Osteocyte (in vitro differentiated cells): Measurements from ENCODE around the gene MEGF6. TPM values are rescaled to one million over a fixed set of nuclear protein-coding genes. Genes with fewer than 3 reads are reported as not detected.

ENCODE experiments used
- DNase-seq: peaks from one replicate; pipeline ENCODE4 v3.0.0; 2021; ENCODE audit warnings: mixed read lengths; ENCODE audit not compliant: unreplicated experiment; ENCODE audit errors: extremely low spot score
- H3K27ac Mint-ChIP-seq: one replicate; pipeline ENCODE4 v1.8.0; 2021; ENCODE audit warnings: mild to moderate bottlenecking, mixed read lengths; ENCODE audit not compliant: unreplicated experiment
- H3K27me3 Mint-ChIP-seq: one replicate; pipeline ENCODE4 v1.8.0; 2021; ENCODE audit warnings: mixed read lengths; ENCODE audit not compliant: unreplicated experiment
- H3K36me3 Mint-ChIP-seq: one replicate; pipeline ENCODE4 v1.8.0; 2021; ENCODE audit warnings: mixed read lengths; ENCODE audit not compliant: unreplicated experiment
- H3K4me1 Mint-ChIP-seq: one replicate; pipeline ENCODE4 v1.8.0; 2021; ENCODE audit warnings: mixed read lengths; ENCODE audit not compliant: unreplicated experiment
- H3K4me3 Mint-ChIP-seq: one replicate; pipeline ENCODE4 v1.8.0; 2021; ENCODE audit warnings: mild to moderate bottlenecking, moderate library complexity, mixed read lengths; ENCODE audit not compliant: unreplicated experiment
- H3K9me3 Mint-ChIP-seq: one replicate; pipeline ENCODE4 v1.8.0; 2021; ENCODE audit warnings: mixed read lengths; ENCODE audit not compliant: unreplicated experiment
- total RNA-seq: library from RNA; stranded (reverse); gene quantifications from 2 replicates; pipeline ENCODE4 v1.2.1, GENCODE V29; 2021
- TF ChIP-seq, protein P1 (sequence below): fragments of 200-600 bp; sonication (generic); IDR thresholded peaks from 2 replicates; pipeline ENCODE4 v1.5.0; 2021; ENCODE audit warnings: antibody characterized with exemption, mild to moderate bottlenecking, moderate library complexity

Gene MEGF6
- total RNA-seq, 1 donor from 2014 or later, result 255 TPM

DNA sequence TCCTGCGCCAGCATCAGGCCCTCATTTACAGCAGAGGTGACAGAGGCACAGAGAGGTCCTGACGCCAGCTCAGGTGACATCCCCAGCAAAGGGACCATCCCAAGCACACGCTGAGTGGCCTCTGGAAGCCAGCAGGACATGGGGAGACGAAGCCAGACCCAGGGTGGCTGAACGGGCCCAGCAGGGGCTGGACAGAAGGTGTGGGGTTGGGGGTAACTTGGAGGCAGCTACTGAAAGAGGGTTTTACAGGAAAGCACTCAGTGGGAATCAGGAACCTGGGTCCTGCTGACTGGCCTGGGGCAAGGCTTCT lies 158.5 kb downstream of the MEGF6 start:
- Mint-ChIP-seq H3K4me3 (no peak overlapping the region), H3K36me3 (no peaks in the 10 kb centered on the region), H3K27ac (no peak overlapping the region), H3K4me1 (peaks cover 16% of the 10 kb centered on the region), H3K27me3 (peaks cover 15% of the 10 kb centered on the region), H3K9me3 (peaks cover 4% of the 10 kb centered on the region)
- TF ChIP-seq, protein P1, sequence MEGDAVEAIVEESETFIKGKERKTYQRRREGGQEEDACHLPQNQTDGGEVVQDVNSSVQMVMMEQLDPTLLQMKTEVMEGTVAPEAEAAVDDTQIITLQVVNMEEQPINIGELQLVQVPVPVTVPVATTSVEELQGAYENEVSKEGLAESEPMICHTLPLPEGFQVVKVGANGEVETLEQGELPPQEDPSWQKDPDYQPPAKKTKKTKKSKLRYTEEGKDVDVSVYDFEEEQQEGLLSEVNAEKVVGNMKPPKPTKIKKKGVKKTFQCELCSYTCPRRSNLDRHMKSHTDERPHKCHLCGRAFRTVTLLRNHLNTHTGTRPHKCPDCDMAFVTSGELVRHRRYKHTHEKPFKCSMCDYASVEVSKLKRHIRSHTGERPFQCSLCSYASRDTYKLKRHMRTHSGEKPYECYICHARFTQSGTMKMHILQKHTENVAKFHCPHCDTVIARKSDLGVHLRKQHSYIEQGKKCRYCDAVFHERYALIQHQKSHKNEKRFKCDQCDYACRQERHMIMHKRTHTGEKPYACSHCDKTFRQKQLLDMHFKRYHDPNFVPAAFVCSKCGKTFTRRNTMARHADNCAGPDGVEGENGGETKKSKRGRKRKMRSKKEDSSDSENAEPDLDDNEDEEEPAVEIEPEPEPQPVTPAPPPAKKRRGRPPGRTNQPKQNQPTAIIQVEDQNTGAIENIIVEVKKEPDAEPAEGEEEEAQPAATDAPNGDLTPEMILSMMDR, result no peak
- no peak for DNase-seq

DNA sequence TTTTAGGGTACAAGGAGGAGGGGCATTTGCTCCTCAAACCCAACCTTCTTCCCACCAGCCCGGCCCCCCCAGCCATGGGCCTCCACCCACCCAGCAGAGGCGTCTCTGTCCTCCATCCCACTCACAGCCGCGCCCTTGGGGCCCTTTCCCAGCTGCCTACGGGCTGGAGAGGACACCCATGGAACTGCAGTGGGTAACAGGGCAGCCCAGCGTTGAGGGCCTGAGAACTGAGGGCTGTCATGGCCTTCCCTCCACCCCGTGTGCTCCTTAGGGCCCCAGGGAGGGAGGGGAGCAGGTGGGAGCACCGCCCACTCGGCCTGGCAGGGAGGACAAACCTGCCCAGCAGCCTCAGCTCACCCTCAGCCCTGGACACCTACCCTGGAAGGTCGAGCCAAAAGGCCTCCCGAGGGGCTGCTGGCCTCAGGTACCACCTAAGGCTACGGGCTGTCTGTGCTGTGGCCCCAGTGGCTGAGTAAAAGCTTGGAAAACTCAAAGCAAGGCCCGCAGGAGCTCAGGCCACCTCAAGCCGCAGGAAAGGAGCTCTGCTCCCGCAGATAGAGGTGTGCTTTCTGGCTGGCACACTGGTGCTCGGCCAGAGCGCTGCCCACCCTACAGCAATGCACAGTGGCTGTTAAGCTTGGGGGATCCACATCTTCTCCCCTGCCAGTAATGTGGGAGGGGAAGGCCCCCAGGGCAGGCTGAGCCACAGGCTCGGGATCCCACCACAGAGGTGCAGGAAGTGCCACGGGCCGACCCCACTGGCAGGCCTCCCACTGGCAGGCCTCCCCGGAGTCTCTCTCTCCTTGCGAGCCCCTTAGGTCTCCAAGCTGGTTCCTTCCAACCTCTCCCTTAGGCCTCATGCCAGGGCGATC lies 159.1 kb downstream of the MEGF6 start:
- TF ChIP-seq, protein P1, result no peak
- peaks cover 21% of the 10 kb centered on the region for H3K27me3 Mint-ChIP-seq
- DNase-seq, result no peak
- peaks cover 10% of the 10 kb centered on the region for H3K9me3 Mint-ChIP-seq
- H3K27ac Mint-ChIP-seq, result no peak overlapping the region
- H3K4me3 Mint-ChIP-seq, result no peak overlapping the region
- H3K36me3 Mint-ChIP-seq, result no peaks in the 10 kb centered on the region
- peaks cover 10% of the 10 kb centered on the region for H3K4me1 Mint-ChIP-seq

DNA sequence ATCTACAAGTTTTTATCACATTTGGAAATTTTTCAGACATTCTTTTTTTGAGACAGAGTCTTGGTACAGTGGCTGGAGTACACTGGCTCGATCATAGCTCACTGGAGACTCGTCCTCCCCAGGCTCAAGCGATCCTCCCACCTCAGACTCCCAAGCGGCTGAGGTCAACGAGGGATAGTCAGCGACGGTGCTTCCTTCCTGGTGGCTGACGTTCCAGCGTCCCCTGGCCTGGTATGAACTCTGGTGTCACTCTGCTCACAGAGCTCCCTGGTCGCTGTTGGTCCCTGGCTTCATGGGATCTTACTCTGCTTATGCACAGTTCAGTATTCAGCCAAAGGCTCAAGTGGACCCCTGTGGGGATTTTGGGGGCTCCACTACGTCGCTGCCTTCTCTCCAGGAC lies 160.3 kb downstream of the MEGF6 start:
- H3K27ac Mint-ChIP-seq, result no peak overlapping the region
- peaks cover 15% of the 10 kb centered on the region for H3K9me3 Mint-ChIP-seq
- TF ChIP-seq, protein P1, result no peak
- DNase-seq, result no peak
- peaks cover 23% of the 10 kb centered on the region for H3K27me3 Mint-ChIP-seq
- no peak overlapping the region for H3K4me3 Mint-ChIP-seq
- H3K36me3 Mint-ChIP-seq, result peaks cover 3% of the 10 kb centered on the region
- peaks cover 7% of the 10 kb centered on the region for H3K4me1 Mint-ChIP-seq

DNA sequence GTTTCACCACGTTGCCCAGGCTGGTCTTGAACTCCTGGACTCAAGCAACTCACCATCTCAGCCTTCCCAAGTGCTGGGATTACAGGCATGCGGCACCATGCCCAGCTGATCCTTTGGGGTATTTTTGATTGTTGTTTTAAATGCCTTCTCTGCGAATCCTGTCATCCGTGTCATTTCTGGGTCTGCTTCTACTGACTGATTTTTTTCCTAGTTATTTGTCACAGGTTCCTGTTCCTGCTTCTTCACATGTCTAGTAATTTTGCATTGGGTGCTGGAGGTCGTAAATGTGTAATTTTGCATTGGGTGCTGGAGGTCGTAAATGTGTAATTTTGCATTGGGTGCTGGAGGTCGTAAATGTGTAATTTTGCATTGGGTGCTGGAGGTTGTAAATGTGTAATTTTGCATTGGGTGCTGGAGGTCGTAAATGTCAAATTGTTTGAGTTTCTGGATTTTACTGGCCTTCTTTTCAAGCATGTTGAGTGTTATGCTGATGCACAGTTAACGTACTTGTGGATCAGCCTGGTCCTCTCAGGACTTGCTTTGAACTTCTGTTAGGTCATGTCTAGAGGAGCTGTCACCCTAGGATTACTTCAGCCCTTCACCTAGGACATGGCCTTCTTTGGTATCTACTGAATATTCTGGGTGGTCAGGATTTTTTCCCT lies 161.0 kb downstream of the MEGF6 start:
- TF ChIP-seq, protein P1, result no peak
- peaks cover 3% of the 10 kb centered on the region for H3K36me3 Mint-ChIP-seq
- peaks cover 15% of the 10 kb centered on the region for H3K9me3 Mint-ChIP-seq
- peaks cover 23% of the 10 kb centered on the region for H3K27me3 Mint-ChIP-seq
- no peak overlapping the region for H3K27ac Mint-ChIP-seq
- no peak for DNase-seq
- peaks cover 7% of the 10 kb centered on the region for H3K4me1 Mint-ChIP-seq
- H3K4me3 Mint-ChIP-seq, result no peak overlapping the region

DNA sequence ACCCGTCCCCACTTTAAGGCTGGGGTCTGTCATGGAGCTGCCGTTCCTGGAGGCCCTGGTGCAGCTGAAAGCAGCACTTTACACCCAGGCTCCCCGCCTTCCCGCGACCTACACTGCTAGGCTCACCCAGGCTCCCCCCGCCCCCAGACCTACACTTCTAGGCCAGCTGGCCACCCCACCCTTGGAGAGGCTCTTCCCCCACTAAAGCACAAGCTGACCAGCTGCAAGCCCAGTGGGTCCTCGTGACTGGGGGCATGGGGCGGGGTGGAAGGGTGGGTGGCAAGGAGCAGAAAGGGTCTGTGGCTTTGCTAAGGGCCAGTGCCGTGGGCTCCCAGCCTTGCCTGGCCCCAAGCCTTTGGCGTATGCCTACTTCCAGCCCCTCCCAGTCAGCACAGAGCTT lies 166.6 kb downstream of the MEGF6 start:
- peaks cover 40% of the 10 kb centered on the region for H3K27me3 Mint-ChIP-seq
- H3K4me3 Mint-ChIP-seq, result no peak overlapping the region
- no peak for DNase-seq
- peaks cover 3% of the 10 kb centered on the region for H3K36me3 Mint-ChIP-seq
- no peak overlapping the region for H3K27ac Mint-ChIP-seq
- TF ChIP-seq, protein P1, result no peak
- H3K4me1 Mint-ChIP-seq, result peaks cover 2% of the 10 kb centered on the region
- H3K9me3 Mint-ChIP-seq, result peaks cover 15% of the 10 kb centered on the region
